GM19351 (cell line): ENCODE data around the gene KIF13A.
"Not testable (repeated sequence)": the region's sequence is repeated elsewhere in the genome, so short reads cannot be mapped to it uniquely, and the experiment has no call there.

Experiments
- ATAC-seq: cut with Tn5 transposase; IDR thresholded peaks from one replicate; pipeline ENCODE4 v1.9.1; 2021; ENCODE audit warnings: mild to moderate bottlenecking, moderate library complexity; ENCODE audit not compliant: unreplicated experiment

The KIF13A gene

GRCh38 chr6:17987447-17987696 is at the start of gene KIF13A:
TSS of gene KIF13A (minus strand) at chr6:17987635. CDS start at chr6:17987463, 172 bp downstream.
- ATAC-seq: no peak

- no peak for ATAC-seq
Measured at GRCh38 chr6:18036781-18037180, 49.3 kb upstream of the KIF13A start.

- no peak for ATAC-seq
Measured at GRCh38 chr6:18035330-18035854, 48.0 kb upstream of the KIF13A start.

- no peak for ATAC-seq
Measured at GRCh38 chr6:18034798-18035202, 47.4 kb upstream of the KIF13A start.

- no peak for ATAC-seq
Measured at GRCh38 chr6:18031680-18032256, 44.3 kb upstream of the KIF13A start.

- ATAC-seq: no peak
Measured at GRCh38 chr6:18031189-18031588, 43.8 kb upstream of the KIF13A start.

- ATAC-seq: no peak
Measured at GRCh38 chr6:18028332-18028731, 40.9 kb upstream of the KIF13A start.

GRCh38 chr6:18025596-18025995 is 38.2 kb upstream of the KIF13A start:
- ATAC-seq: no peak

- no peak for ATAC-seq
Measured at GRCh38 chr6:18024876-18025275, 37.4 kb upstream of the KIF13A start.

GRCh38 chr6:18023891-18024290 is 36.5 kb upstream of the KIF13A start:
- ATAC-seq: no peak

- ATAC-seq: no peak
Measured at GRCh38 chr6:18022398-18023231, 35.2 kb upstream of the KIF13A start.

GRCh38 chr6:18021166-18021850 is 33.9 kb upstream of the KIF13A start:
- no peak for ATAC-seq

- ATAC-seq: not testable (repeated sequence)
Measured at GRCh38 chr6:18020545-18020944, 33.1 kb upstream of the KIF13A start.

- ATAC-seq: no peak
Measured at GRCh38 chr6:18019539-18020534, 32.4 kb upstream of the KIF13A start.

GRCh38 chr6:18019133-18019532 is 31.7 kb upstream of the KIF13A start:
- not testable (repeated sequence) for ATAC-seq

GRCh38 chr6:18016698-18017097 is 29.3 kb upstream of the KIF13A start:
- ATAC-seq: no peak

GRCh38 chr6:18016133-18016532 is 28.7 kb upstream of the KIF13A start:
- ATAC-seq: no peak

- no peak for ATAC-seq
Measured at GRCh38 chr6:18011287-18011686, 23.9 kb upstream of the KIF13A start.

- ATAC-seq: not testable (repeated sequence)
Measured at GRCh38 chr6:18010540-18010939, 23.1 kb upstream of the KIF13A start.

GRCh38 chr6:18004256-18004985 is 17.0 kb upstream of the KIF13A start:
- no peak for ATAC-seq
